NB4 (cell line): ENCODE data around the gene JPT1.

Source experiments
- MYC ChIP-seq: IDR thresholded peaks from 2 replicates; pipeline ENCODE4 v1.6.1; 2011; ENCODE audit warnings: low read depth, low read length
- POLR2A ChIP-seq: IDR thresholded peaks from 2 replicates; pipeline ENCODE4 v1.6.1; 2011; ENCODE audit warnings: mild to moderate bottlenecking; ENCODE audit not compliant: insufficient read length; ENCODE audit errors: extremely low read depth
- TF ChIP-seq, protein P1 (sequence below): IDR thresholded peaks from one replicate; pipeline ENCODE4 v1.5.1; 2012; ENCODE audit warnings: low read depth, low read length

DNA sequence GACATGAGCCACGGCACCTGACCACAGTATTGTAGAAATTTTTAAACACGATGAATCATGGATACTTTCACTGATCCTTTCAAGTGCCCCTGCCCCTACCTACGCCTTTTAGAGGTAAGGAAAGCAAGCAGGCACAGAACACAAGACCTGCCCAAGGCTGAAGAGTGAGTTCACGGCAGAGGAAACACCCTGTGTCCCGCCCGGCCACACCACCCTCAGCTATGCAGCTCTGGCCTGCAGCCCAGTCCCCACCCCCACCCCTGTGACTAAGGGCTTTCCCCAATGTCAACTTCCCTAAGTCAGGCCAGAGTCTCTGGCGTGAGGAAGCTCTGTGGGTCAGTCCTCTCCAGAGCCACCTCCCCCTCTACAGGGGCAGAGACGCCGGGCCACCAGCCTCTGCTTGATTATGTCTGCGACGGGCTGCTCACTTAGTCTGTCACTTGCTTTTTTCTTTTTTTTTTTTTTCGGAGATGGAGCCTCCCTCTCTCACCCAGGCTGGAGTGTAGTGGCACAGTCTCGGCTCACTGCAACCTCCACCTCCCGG is 58.2 kb downstream of the JPT1 start:
- TF ChIP-seq, protein P1, sequence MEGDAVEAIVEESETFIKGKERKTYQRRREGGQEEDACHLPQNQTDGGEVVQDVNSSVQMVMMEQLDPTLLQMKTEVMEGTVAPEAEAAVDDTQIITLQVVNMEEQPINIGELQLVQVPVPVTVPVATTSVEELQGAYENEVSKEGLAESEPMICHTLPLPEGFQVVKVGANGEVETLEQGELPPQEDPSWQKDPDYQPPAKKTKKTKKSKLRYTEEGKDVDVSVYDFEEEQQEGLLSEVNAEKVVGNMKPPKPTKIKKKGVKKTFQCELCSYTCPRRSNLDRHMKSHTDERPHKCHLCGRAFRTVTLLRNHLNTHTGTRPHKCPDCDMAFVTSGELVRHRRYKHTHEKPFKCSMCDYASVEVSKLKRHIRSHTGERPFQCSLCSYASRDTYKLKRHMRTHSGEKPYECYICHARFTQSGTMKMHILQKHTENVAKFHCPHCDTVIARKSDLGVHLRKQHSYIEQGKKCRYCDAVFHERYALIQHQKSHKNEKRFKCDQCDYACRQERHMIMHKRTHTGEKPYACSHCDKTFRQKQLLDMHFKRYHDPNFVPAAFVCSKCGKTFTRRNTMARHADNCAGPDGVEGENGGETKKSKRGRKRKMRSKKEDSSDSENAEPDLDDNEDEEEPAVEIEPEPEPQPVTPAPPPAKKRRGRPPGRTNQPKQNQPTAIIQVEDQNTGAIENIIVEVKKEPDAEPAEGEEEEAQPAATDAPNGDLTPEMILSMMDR = no peak
- TF ChIP-seq MYC = no peak
- no peak for TF ChIP-seq POLR2A
